Activated CD4-positive, alpha-beta T cell treated with anti-CD3 and anti-CD28 coated beads for 48 hours (primary cell): ENCODE measurements around the gene UPK3BL2.
A peak's percentile ranks its signal among the peaks of the same experiment; 100 is the strongest.
"Not testable (repeated sequence)": the region's sequence is repeated elsewhere in the genome, so short reads cannot be mapped to it uniquely, and the experiment has no call there.

Experiments used
- DNase-seq: peaks from one replicate; pipeline ENCODE4 v3.0.0-alpha.2; 2020

UPK3BL2 gene

GRCh38 chr7:102543596-102543995 is at the start of gene UPK3BL2:
UPK3BL2 (minus strand) TSS chr7:102543696; CDS start chr7:102543636, 60 bp downstream.
- DNase-seq, result not testable (repeated sequence)

GRCh38 chr7:102592477-102593019 is 49.1 kb upstream of the UPK3BL2 start:
- DNase-seq, result peak; percentile 41

DNA sequence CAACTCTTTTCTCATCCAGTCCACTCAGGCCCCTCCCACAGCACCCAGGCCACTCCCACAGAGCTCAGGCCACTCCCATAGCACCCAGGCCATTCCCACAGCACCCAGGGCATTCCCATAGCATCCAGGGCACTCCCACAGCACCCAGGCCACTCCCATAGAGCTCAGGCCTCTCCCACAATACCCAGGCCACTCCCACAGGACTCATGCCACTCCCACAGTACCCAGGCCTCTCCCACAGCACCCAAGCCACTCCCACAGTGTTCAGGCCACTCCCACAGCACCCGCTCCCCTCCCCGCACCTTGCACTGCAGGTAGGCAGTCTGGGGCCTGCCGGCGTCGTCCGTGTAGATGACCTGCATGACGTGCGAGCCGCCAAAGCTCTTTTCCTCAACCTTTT is 46.4 kb upstream of the UPK3BL2 start:
- not testable (repeated sequence) for DNase-seq

- DNase-seq, result not testable (repeated sequence)
Measured at GRCh38 chr7:102583495-102583894, 40.0 kb upstream of the UPK3BL2 start.

DNA sequence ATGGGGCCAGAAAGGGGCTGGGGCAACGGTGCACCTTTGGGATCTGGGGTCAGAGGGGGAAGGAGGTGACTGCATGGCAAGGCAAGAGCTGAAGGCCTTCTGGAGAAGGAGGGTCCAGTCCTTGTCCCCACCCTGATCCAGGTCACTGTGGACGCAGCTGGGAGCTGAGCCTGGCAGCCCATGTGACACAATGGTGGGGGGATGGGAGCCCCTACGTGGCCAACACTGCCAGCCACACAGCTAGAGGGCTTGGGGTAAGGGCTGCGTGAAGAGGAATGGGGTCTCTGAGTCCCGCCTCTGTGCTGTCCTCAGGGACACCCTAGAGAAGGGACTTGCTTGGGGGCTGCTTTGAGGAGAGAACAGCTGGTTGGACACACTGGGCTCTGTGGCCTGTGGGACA is 38.2 kb upstream of the UPK3BL2 start:
- DNase-seq, result not testable (repeated sequence)

- DNase-seq, result not testable (repeated sequence)
Measured at GRCh38 chr7:102578486-102578885, 35.0 kb upstream of the UPK3BL2 start.

- not testable (repeated sequence) for DNase-seq
Measured at GRCh38 chr7:102577315-102578240, 34.1 kb upstream of the UPK3BL2 start.

DNA sequence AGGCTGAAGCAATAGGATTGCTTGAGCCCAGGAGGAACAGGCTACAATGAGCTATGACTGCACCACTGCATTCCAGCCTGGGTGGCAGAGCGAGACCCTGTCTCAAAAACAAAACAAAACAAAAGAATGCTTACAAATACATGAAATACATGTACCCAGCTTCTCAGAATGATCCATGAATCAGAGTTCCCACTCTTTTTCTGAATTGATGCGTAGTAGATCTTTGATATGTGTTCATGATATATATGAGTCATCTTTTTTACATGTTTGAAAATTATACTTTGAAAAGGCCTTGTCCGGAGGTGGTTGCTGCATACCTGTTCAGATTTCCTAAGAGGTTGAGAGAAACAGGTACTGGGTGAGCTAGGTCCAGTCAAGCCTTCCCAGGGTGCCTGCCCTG is 32.9 kb upstream of the UPK3BL2 start:
- not testable (repeated sequence) for DNase-seq

- DNase-seq, result not testable (repeated sequence)
Measured at GRCh38 chr7:102574607-102575006, 31.1 kb upstream of the UPK3BL2 start.

DNA sequence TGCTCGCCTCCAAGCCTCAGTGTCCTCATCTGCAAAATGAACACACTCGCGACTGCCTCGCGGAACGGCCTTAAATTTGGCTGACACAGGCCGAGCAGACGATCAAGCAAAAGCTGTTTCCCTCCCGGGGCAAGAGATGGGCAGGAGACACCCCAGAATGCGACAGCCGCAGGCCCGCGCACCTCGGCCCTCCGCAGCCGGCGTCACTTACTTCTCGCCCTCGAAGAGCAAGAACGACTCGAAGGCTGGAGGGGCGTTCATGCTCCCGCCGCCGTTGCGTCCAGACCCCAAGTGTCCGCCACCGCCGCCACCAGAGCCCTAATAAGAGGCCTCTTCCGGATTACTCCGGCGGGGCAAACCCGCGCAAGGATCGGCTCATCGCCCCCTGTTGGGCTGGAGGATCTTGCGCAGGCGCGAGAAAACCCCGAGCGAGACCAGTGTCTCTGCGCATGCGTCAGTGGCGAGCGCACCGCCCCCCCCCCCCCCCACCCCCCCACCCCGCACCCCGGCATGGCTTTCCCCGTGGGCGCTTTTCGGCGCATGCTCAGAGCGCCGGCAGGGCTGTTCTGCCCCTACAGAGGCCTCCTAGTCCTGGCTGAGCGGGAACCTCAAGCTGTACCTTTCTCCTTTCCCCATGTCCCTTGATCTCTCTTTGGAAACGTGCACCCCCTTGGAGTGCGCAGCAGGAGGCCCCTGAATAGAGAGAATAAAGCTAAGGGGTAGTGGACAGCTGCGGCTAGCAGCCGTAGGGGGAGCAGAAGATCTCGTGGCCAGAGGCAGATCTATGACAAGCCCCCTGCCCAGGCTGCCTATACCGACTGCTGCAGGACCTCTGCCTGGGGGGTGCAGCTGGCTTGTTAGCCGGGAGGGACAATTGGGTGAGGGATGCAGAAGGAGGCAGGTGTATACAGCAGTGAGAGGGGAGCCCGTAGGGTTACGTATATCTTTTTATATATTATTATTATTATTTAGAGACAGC is 29.1 kb upstream of the UPK3BL2 start, which contains the start of gene POLR2J3:
POLR2J3 (minus strand) TSS at position 323 of the 979 bp plus-strand sequence; CDS start at position 261, 62 bp downstream.
- DNase-seq, result peak; percentile 100

DNA sequence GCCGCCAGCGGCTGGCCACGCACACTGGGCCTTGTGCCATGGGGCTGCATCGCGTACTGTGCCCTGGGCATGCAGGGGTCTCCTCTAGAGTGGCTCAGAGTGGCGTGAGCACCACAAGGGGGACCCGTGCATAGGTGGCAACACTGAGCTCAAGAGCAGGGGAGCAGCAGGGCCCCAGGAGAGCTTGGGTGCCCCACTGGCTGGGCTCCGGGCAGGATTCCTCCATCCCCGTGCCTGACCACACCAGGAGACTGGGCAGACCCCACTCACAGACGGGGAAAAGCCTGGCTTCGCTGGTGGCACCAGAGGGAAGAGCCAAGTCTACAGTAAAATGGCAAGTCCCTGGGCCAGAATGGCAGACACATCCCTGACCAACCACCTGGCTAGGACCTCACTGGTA is 25.1 kb upstream of the UPK3BL2 start:
- not testable (repeated sequence) for DNase-seq

- not testable (repeated sequence) for DNase-seq
Measured at GRCh38 chr7:102550808-102551422, 7.4 kb upstream of the UPK3BL2 start, which contains the start of gene SPDYE2. SPDYE2 (plus strand) TSS chr7:102551226; CDS start chr7:102553256, 2,030 bp downstream.

- DNase-seq, result not testable (repeated sequence)
Measured at GRCh38 chr7:102546353-102546752, 2.9 kb upstream of the UPK3BL2 start.

- DNase-seq, result not testable (repeated sequence)
Measured at GRCh38 chr7:102545288-102545687, 1.8 kb upstream of the UPK3BL2 start.

GRCh38 chr7:102544372-102544771 is 876 bp upstream of the UPK3BL2 start:
- not testable (repeated sequence) for DNase-seq

- not testable (repeated sequence) for DNase-seq
Measured at GRCh38 chr7:102542771-102543170, 725 bp downstream of the UPK3BL2 start.

- DNase-seq, result not testable (repeated sequence)
Measured at GRCh38 chr7:102542083-102542482, 1.4 kb downstream of the UPK3BL2 start.

DNA sequence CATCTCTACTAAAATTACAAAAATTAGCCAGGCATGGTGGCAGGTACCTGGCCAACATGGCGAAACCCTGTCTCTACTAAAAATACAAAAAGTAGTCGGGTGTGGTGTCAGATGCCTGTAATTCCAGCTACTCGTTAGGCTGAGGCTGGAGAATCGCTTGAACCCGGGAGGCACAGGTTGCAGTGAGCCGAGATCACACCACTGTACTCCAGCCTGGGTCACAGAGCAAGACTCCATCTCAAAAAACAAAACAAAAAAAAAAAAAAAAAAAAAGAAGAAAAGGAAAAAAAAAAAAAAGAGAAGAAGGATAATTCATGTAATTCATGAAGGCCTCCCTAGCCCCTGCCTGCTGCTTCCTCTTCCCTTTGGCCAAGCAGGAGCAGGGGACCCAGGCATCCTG is 2.9 kb downstream of the UPK3BL2 start:
- not testable (repeated sequence) for DNase-seq

DNA sequence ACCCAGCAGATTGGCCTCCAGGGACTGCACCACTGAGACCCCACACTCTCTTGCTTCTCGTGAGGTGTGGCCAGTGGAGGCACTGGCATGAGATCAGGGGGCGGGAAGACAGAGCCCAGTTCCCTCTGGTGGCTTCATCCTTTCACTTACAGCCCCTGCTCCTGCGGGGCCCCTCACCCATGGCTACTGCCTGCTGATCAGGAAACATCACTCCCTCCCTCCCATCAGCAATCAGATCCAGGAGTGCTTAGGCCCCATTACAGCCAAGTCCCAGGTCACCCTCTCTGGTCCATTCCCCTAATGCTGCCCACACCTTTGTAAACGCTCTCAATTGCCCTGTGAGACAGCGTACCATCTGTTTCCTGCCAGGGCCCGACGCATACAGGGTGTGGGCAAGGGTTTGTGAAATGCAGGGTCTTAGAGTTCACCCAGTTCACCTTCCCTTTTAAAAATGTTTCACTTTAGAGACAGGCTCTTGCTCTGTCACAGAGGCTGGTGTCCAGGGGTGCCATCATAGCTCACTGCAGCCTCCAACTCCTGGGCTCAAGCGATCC is 8.4 kb downstream of the UPK3BL2 start:
- DNase-seq, result not testable (repeated sequence)

- not testable (repeated sequence) for DNase-seq
Measured at GRCh38 chr7:102532127-102532526, 11.4 kb downstream of the UPK3BL2 start.

- not testable (repeated sequence) for DNase-seq
Measured at GRCh38 chr7:102531583-102531982, 11.9 kb downstream of the UPK3BL2 start.
